Loucy (cell line): Measurements from ENCODE around the gene RIPK4.

Experiments used
- EZH2phosphoT487 ChIP-seq: fragments of 200-600 bp; IDR thresholded peaks from 2 replicates; pipeline ENCODE4 v1.6.1; 2018; ENCODE audit warnings: antibody characterized with exemption, mild to moderate bottlenecking, moderate library complexity, borderline replicate concordance
- TF ChIP-seq, protein P1 (sequence below): fragments of 200-600 bp; sonication (generic); conservative IDR thresholded peaks from 2 replicates; pipeline ENCODE4 v1.5.1; 2014; ENCODE audit warnings: mild to moderate bottlenecking, antibody characterized with exemption, low read length

DNA sequence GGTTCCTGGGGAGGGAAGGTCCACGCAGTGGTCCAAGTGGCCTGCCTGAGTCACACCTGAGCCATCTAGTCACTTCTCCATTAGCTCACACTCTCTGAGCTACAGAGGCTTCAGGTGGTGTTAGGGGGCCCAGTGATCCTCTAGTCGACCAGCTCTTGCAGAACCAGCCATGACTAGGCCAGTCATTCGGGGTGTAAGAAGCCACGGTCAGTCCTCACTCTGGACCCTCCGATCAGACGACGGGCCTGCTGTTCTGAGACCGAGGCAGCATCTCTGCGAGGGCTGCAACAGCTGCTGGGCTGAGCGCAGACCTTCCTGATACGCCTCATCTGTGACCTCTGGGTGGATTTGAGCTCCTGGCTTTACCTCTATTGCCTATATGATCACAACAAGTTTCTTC, 68.8 kb downstream of the RIPK4 start:
- TF ChIP-seq, protein P1, sequence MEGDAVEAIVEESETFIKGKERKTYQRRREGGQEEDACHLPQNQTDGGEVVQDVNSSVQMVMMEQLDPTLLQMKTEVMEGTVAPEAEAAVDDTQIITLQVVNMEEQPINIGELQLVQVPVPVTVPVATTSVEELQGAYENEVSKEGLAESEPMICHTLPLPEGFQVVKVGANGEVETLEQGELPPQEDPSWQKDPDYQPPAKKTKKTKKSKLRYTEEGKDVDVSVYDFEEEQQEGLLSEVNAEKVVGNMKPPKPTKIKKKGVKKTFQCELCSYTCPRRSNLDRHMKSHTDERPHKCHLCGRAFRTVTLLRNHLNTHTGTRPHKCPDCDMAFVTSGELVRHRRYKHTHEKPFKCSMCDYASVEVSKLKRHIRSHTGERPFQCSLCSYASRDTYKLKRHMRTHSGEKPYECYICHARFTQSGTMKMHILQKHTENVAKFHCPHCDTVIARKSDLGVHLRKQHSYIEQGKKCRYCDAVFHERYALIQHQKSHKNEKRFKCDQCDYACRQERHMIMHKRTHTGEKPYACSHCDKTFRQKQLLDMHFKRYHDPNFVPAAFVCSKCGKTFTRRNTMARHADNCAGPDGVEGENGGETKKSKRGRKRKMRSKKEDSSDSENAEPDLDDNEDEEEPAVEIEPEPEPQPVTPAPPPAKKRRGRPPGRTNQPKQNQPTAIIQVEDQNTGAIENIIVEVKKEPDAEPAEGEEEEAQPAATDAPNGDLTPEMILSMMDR = no peak
- no peak for TF ChIP-seq EZH2phosphoT487
